HCT116 (cell line): ENCODE data around the gene TTYH2.

Experiments
- POLR2A ChIP-seq: IDR thresholded peaks from 2 replicates; pipeline ENCODE4 v1.7.0; 2011; ENCODE audit warnings: borderline replicate concordance; ENCODE audit not compliant: insufficient read depth, insufficient read length; ENCODE audit errors: extremely low read depth
- TF ChIP-seq, protein P1 (sequence below), 3 experiments: fragments of 200-600 bp in 1 of 3; sonication (generic) in 1 of 3; IDR thresholded peaks in 2 of 3; conservative IDR thresholded peaks in 1 of 3; 2 replicates each; pipeline ENCODE4 v1.5.1; 2012 to 2017; ENCODE audit warnings: low read depth in 2 of 3, low read length in 2 of 3, antibody characterized with exemption in 1 of 3, borderline replicate concordance in 1 of 3, control low read depth in 1 of 3, mild to moderate bottlenecking in 1 of 3, mixed read lengths in 1 of 3, mixed run types in 1 of 3, moderate library complexity in 1 of 3; ENCODE audit not compliant: insufficient read depth in 1 of 3

DNA sequence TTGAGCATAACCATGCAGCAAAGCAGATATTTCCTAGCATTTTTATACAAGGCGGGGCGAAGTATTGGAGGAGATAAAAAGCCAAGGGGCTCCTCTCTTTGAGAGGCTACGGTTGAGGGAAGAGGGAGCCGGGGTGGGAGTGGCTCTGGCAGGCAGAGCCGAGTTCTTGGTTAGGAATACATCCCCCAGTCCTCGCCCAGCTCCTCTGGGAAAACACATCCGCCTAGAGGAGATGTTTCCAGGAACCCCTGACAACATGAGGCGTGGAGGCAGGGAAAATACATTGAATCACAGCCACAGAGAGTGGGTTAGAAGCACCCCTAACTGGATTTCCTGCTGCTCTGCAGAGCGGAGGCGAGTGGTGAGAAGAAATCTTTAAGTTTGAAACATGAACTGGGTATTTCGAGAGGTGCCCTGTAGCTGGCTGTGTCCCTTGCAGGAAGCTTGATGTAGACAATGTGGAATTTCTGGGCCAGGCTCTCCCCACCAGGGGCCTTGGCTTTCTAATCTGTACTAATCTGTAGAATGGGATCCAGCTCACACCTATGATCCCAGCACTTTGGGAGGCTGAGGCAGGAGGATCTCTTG lies 27.3 kb downstream of the TTYH2 start:
- TF ChIP-seq, protein P1, sequence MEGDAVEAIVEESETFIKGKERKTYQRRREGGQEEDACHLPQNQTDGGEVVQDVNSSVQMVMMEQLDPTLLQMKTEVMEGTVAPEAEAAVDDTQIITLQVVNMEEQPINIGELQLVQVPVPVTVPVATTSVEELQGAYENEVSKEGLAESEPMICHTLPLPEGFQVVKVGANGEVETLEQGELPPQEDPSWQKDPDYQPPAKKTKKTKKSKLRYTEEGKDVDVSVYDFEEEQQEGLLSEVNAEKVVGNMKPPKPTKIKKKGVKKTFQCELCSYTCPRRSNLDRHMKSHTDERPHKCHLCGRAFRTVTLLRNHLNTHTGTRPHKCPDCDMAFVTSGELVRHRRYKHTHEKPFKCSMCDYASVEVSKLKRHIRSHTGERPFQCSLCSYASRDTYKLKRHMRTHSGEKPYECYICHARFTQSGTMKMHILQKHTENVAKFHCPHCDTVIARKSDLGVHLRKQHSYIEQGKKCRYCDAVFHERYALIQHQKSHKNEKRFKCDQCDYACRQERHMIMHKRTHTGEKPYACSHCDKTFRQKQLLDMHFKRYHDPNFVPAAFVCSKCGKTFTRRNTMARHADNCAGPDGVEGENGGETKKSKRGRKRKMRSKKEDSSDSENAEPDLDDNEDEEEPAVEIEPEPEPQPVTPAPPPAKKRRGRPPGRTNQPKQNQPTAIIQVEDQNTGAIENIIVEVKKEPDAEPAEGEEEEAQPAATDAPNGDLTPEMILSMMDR (IDR thresholded peaks at IDR 0.05 in 2 of 3, conservative IDR thresholded peaks at IDR 0.05 in 1 of 3; ENCODE audit: borderline replicate concordance in 1 of 3, insufficient read depth in 1 of 3, low read depth in 2 of 3, low read length in 2 of 3) = no peak
- TF ChIP-seq POLR2A = no peak
